H1 (cell line): ENCODE measurements around the gene CIB4. TPM values are rescaled to one million over a fixed set of nuclear protein-coding genes. Genes with fewer than 3 reads are reported as not detected.

Source experiments
- CTCF ChIA-PET: fragments of 300-600 bp; sonication (Branson Sonifier 250); formaldehyde crosslinking; loops from one replicate; lab custom pipeline; 2021; ENCODE audit not compliant: partially characterized antibody; lab: Charles Lee
- POLR2A ChIA-PET: fragments of 300-600 bp; sonication (Branson Sonifier 250); formaldehyde crosslinking; loops from one replicate; lab custom pipeline; 2021; ENCODE audit warnings: inconsistent platforms; ENCODE audit not compliant: partially characterized antibody; lab: Charles Lee
- DNase-seq, 2 experiments: peaks; one replicate each; pipeline versions ENCODE4 v3.0.0 to v3.0.0-alpha.2; 2010 to 2022; ENCODE audit warnings: low spot score in 2 of 2, low read depth in 1 of 2, mixed read lengths in 1 of 2
- FAIRE-seq: peaks from 2 replicates; lab custom pipeline; 2011; peaks lifted over from hg19 to GRCh38; lab: Jason Lieb, UNC
- H2AFZ ChIP-seq: 2 replicates; pipeline ENCODE4 v1.8.1; 2012; ENCODE audit warnings: low read length, inconsistent platforms
- H2AK5ac ChIP-seq: 2 replicates; pipeline ENCODE4 v1.6.1; 2013; ENCODE audit warnings: low read depth, low read length
- H2BK120ac ChIP-seq: replicated peaks from 2 replicates; pipeline ENCODE3; 2013; ENCODE audit warnings: low read depth, low read length, inconsistent platforms
- H2BK12ac ChIP-seq: 2 replicates; pipeline ENCODE4 v1.6.1; 2013; ENCODE audit warnings: low read depth, low read length
- H2BK15ac ChIP-seq: 2 replicates; pipeline ENCODE4 v1.6.1; 2013; ENCODE audit warnings: low read length
- H2BK20ac ChIP-seq: 2 replicates; pipeline ENCODE4 v1.6.1; 2013; ENCODE audit warnings: low read length
- H2BK5ac ChIP-seq: 2 replicates; pipeline ENCODE4 v1.6.1; 2013; ENCODE audit warnings: low read depth, low read length
- H3K14ac ChIP-seq: 2 replicates; pipeline ENCODE4 v1.6.1; 2013; ENCODE audit warnings: inconsistent platforms; ENCODE audit not compliant: insufficient read length
- H3K18ac ChIP-seq: 2 replicates; pipeline ENCODE4 v1.6.1; 2013; ENCODE audit warnings: low read length; ENCODE audit errors: extremely low read depth
- H3K23ac ChIP-seq: 2 replicates; pipeline ENCODE4 v1.6.1; 2013; ENCODE audit warnings: inconsistent platforms; ENCODE audit not compliant: insufficient read length
- H3K23me2 ChIP-seq: 2 replicates; pipeline ENCODE4 v1.6.1; 2013; ENCODE audit warnings: low read depth, low read length
- H3K27ac ChIP-seq: 2 replicates; pipeline ENCODE4 v1.6.1; 2011; ENCODE audit warnings: low read depth, low read length, inconsistent platforms
- H3K27me3 ChIP-seq, 4 experiments: replicated peaks in 1 of 4; 1 replicate in 1 of 4; 2 replicates in 3 of 4; pipeline versions ENCODE4 v1.6.1 to v1.8.1; 2011 to 2013; ENCODE audit warnings: low read length in 3 of 4, mild to moderate bottlenecking in 3 of 4, inconsistent platforms in 2 of 4, mixed read lengths in 2 of 4, moderate library complexity in 1 of 4; ENCODE audit not compliant: control insufficient read depth in 3 of 4, insufficient read depth in 3 of 4; ENCODE audit errors: extremely low read depth in 1 of 4
- H3K36me3 ChIP-seq, 4 experiments: 2 replicates each; pipeline versions ENCODE4 v1.6.1 to v1.8.1; 2011 to 2013; ENCODE audit warnings: mild to moderate bottlenecking in 4 of 4, low read length in 3 of 4, moderate library complexity in 2 of 4, control low read depth in 1 of 4, inconsistent platforms in 1 of 4; ENCODE audit not compliant: insufficient read depth in 4 of 4, control insufficient read depth in 2 of 4
- H3K4ac ChIP-seq: replicated peaks from 2 replicates; pipeline ENCODE3; 2013; ENCODE audit warnings: low read length, low read depth, mixed read lengths, inconsistent platforms; ENCODE audit not compliant: insufficient read length
- H3K4me1 ChIP-seq, 4 experiments: replicated peaks in 1 of 4; 1 replicate in 1 of 4; 2 replicates in 3 of 4; pipeline versions ENCODE4 v1.6.1 to v1.8.1; 2011 to 2013; ENCODE audit warnings: low read length in 3 of 4, inconsistent platforms in 2 of 4, mixed read lengths in 1 of 4; ENCODE audit not compliant: insufficient read depth in 4 of 4, control insufficient read depth in 3 of 4
- H3K4me2 ChIP-seq, 2 experiments: 2 replicates each; pipeline versions ENCODE4 v1.6.1 to v1.8.1; 2011 to 2013; ENCODE audit warnings: low read depth in 2 of 2, low read length in 2 of 2, control low read depth in 1 of 2, inconsistent platforms in 1 of 2, mild to moderate bottlenecking in 1 of 2; ENCODE audit not compliant: insufficient read depth in 1 of 2
- H3K4me3 ChIP-seq, 4 experiments: fragments of 200-600, 300-600 bp in 1 of 4; sonication (generic), shearing (Covaris generic), sonication (Bioruptor Twin) in 1 of 4; 2 replicates each; pipeline versions ENCODE4 v1.5.1 to v1.8.1; 2011 to 2016; ENCODE audit warnings: low read length in 4 of 4, low read depth in 3 of 4, control low read depth in 2 of 4, inconsistent platforms in 2 of 4, mild to moderate bottlenecking in 2 of 4, mixed read lengths in 1 of 4, moderate library complexity in 1 of 4; ENCODE audit not compliant: insufficient read depth in 2 of 4; ENCODE audit errors: extremely low read depth in 1 of 4
- H3K56ac ChIP-seq: replicated peaks from 2 replicates; pipeline ENCODE3; 2013; ENCODE audit warnings: low read depth, mild to moderate bottlenecking, mixed read lengths, low read length, inconsistent platforms; ENCODE audit not compliant: insufficient read length
- H3K79me1 ChIP-seq: 2 replicates; pipeline ENCODE4 v1.6.1; 2013; ENCODE audit warnings: low read depth, low read length, control low read depth
- H3K79me2 ChIP-seq, 2 experiments: 2 replicates each; pipeline versions ENCODE4 v1.6.1 to v1.8.1; 2012 to 2013; ENCODE audit warnings: low read length in 2 of 2, mild to moderate bottlenecking in 2 of 2, inconsistent platforms in 1 of 2; ENCODE audit not compliant: insufficient read depth in 2 of 2, control insufficient read depth in 1 of 2
- H3K9ac ChIP-seq, 4 experiments: replicated peaks in 1 of 4; 1 replicate in 1 of 4; 2 replicates in 3 of 4; pipeline versions ENCODE4 v1.6.1 to v1.8.1; 2011 to 2013; ENCODE audit warnings: low read depth in 3 of 4, low read length in 3 of 4, control low read depth in 2 of 4, mild to moderate bottlenecking in 2 of 4, moderate library complexity in 2 of 4, inconsistent platforms in 1 of 4; ENCODE audit errors: extremely low read depth in 1 of 4
- H3K9me3 ChIP-seq, 2 experiments: 2 replicates each; pipeline versions ENCODE4 v1.6.1 to v1.8.1; 2012 to 2013; ENCODE audit warnings: mild to moderate bottlenecking in 2 of 2, moderate library complexity in 2 of 2, control low read depth in 1 of 2, inconsistent platforms in 1 of 2, low read depth in 1 of 2, low read length in 1 of 2, mixed read lengths in 1 of 2; ENCODE audit not compliant: insufficient read depth in 2 of 2
- H4K20me1 ChIP-seq, 2 experiments: replicated peaks in 1 of 2; 2 replicates each; pipeline versions ENCODE3 to v1.8.1; 2011 to 2013; ENCODE audit warnings: inconsistent platforms in 2 of 2, low read length in 2 of 2, mild to moderate bottlenecking in 1 of 2; ENCODE audit not compliant: insufficient read depth in 2 of 2, control insufficient read depth in 1 of 2
- H4K5ac ChIP-seq: 2 replicates; pipeline ENCODE4 v1.6.1; 2013; ENCODE audit warnings: low read length, low read depth, mixed read lengths, inconsistent platforms; ENCODE audit not compliant: insufficient read length
- H4K8ac ChIP-seq: 2 replicates; pipeline ENCODE4 v1.8.0; 2013; ENCODE audit warnings: mild to moderate bottlenecking, moderate library complexity, low read length, inconsistent platforms; ENCODE audit not compliant: insufficient read depth; ENCODE audit errors: extremely low read depth
- H4K91ac ChIP-seq: replicated peaks from 2 replicates; pipeline ENCODE3; 2013; ENCODE audit warnings: low read length, mixed read lengths, inconsistent platforms; ENCODE audit not compliant: insufficient read length
- CEBPB ChIP-seq: IDR thresholded peaks from 2 replicates; pipeline ENCODE4 v1.6.1; 2012; ENCODE audit warnings: low read depth, low read length
- GABPA ChIP-seq: IDR thresholded peaks from 2 replicates; pipeline ENCODE4 v1.6.1; 2011; ENCODE audit warnings: mild to moderate bottlenecking, low read length, moderate library complexity, borderline replicate concordance; ENCODE audit not compliant: insufficient read depth
- SP4 ChIP-seq: IDR thresholded peaks from 2 replicates; pipeline ENCODE4 v1.6.1; 2012; ENCODE audit warnings: low read length, inconsistent platforms
- SRF ChIP-seq: IDR thresholded peaks from 2 replicates; pipeline ENCODE4 v1.6.1; 2011; ENCODE audit warnings: mild to moderate bottlenecking, low read depth, low read length, moderate library complexity
- TCF12 ChIP-seq: IDR thresholded peaks from 2 replicates; pipeline ENCODE4 v1.6.1; 2011; ENCODE audit warnings: low read depth, mild to moderate bottlenecking, low read length
- WGBS, 2 experiments: shearing (Covaris generic) in 1 of 2; methylation state at CpG; one replicate each; pipeline versions ENCODE4 v1.1.6 to v1.1.7; 2013 to 2015; ENCODE audit warnings: low lambda C conversion rate in 2 of 2, mixed read lengths in 2 of 2, inconsistent platforms in 1 of 2, low coverage in 1 of 2, missing lambda C conversion rate in 1 of 2; ENCODE audit not compliant: insufficient replicate concordance in 2 of 2, insufficient coverage in 1 of 2, insufficient read length in 1 of 2; ENCODE audit errors: extremely low coverage in 1 of 2, missing lambda C conversion rate in 1 of 2; 5-methylcytosine and 5-hydroxymethylcytosine counted together
- polyA plus RNA-seq, 7 experiments: library from polyadenylated mRNA; depleted of rRNA in 3 of 7; stranded (reverse) in 5 of 7; unstranded in 2 of 7; fragments of >200 nt in 5 of 7; fragments of 200-250 nt in 2 of 7; gene quantifications; 1 replicate in 5 of 7; 2 replicates in 1 of 7; 4 replicates in 1 of 7; pipeline versions ENCODE4 v1.2.1 to v1.2.3, GENCODE V29; 2011 to 2013; ENCODE audit warnings: missing spikeins in 2 of 7, mixed read lengths in 2 of 7
- total RNA-seq: library from RNA; stranded (reverse); fragmentation: NEBNext Ultra II Directional; extraction: Animal tissue kit (Norgen Biotek cat#: 25700); gene quantifications from 2 replicates; pipeline ENCODE4 v1.2.1, GENCODE V29; 2021

The CIB4 gene
- total and polyA plus RNA-seq, 2 of the 8 experiments (the other 6 are each of a cell fraction or from before 2014, with no cell fraction given) = not detected

DNA sequence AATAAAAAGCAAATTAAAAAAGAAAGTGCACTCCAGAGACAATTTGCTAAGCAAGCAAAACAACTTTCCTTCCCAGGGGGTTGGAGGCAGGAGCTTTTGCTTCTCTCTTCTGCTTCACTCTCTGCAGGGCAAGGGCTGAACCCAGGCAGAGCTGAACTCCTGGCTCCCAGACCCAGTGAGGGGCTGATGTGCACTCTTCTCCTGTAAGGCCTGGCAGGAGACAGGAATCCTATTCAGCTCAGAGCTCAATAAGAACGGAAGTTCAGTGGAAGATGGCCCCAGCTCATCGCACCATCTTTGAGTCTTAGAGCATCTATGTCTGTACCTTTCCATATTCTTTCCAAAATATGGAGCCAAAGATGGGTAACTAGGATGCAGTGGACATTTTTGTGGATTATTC lies 29.1 kb downstream of the CIB4 start:
- CTCF ChIA-PET = interaction anchor here (0.7 to 17.4 kb wide), 5 partner anchors 22 to 234 kb away, joined by 3 to 367 read pairs (median 3); partner anchors contain the start of gene KCNK3

More for the DNA sequence above, 29.1 kb downstream of the CIB4 start:
- no peaks in the 10 kb centered on the region for H3K9me3 ChIP-seq
- H3K4me3 ChIP-seq = no peak overlapping the region
- H3K9ac ChIP-seq = no peak overlapping the region
- H3K79me2 ChIP-seq = no peaks in the 10 kb centered on the region
- H2BK5ac ChIP-seq = no peak overlapping the region
- no peak overlapping the region for H3K56ac ChIP-seq
- H3K18ac ChIP-seq = no peak overlapping the region
- no peak overlapping the region for H3K14ac ChIP-seq
- DNase-seq (no peak), FAIRE-seq (no peak)
- H3K4ac ChIP-seq = no peak overlapping the region
- H2BK120ac ChIP-seq = no peak overlapping the region
- H3K79me1 ChIP-seq = no peaks in the 10 kb centered on the region
- H2BK12ac ChIP-seq = no peak overlapping the region
- no peak overlapping the region for H2BK15ac ChIP-seq
- no peaks in the 10 kb centered on the region for H3K27me3 ChIP-seq
- no peaks in the 10 kb centered on the region for H3K23me2 ChIP-seq
- no peak overlapping the region for H3K23ac ChIP-seq
- H3K36me3 ChIP-seq = no peaks in the 10 kb centered on the region
- H4K20me1 ChIP-seq = no peaks in the 10 kb centered on the region
- no peak overlapping the region for H3K4me2 ChIP-seq
- H4K91ac ChIP-seq = no peak overlapping the region
- H3K4me1 ChIP-seq = peaks cover 0 to 23% (median 11%) of the 10 kb centered on the region in 4 experiments; a peak in 6 of 7 replicates
- H2AK5ac ChIP-seq = no peak overlapping the region
- WGBS, 2 experiments = 79% methylated on average over 2 of the region's 2 CpGs; no CpG with 5 or more reads in 1 of the 2 experiments
- H4K5ac ChIP-seq = no peak overlapping the region
- no peak overlapping the region for H4K8ac ChIP-seq
- POLR2A ChIA-PET = interaction anchor here (0.6 to 1.4 kb wide), 2 partner anchors 9 to 335 kb away, joined by 3 read pairs; no protein-coding TSS in a partner anchor
- no peak for TF ChIP-seq SRF
- TF ChIP-seq CEBPB = no peak
- TF ChIP-seq TCF12 = no peak
- no peak for TF ChIP-seq GABPA
- TF ChIP-seq SP4 = no peak
- TF ChIP-seq, all 59 proteins: peak for 0
- H2BK20ac ChIP-seq = no peak overlapping the region
- no peak overlapping the region for H3K27ac ChIP-seq
- no peak overlapping the region for H2AFZ ChIP-seq
